ENCODE measurements around the gene RARA. TPM values are rescaled to one million over a fixed set of nuclear protein-coding genes. Genes with fewer than 3 reads are reported as not detected.

The RARA gene
- polyA plus RNA-seq, 3 donors, result 14.9 to 63.9 (median 29.4) TPM

- Mint-ChIP-seq H3K36me3 (peaks cover 3 to 6% of the 10 kb centered on the region in 2 donors), H3K9me3 (peaks cover 6 to 27% (median 18%) of the 10 kb centered on the region in 7 donors), H3K4me3 (no peak overlapping the region), H3K27ac (peak overlapping the region in 4 of 7 donors; percentile 65 to 78 (median 70)), H3K27me3 (ENCODE audit: low read depth in 3 of 3) (peaks cover 0 to 11% (median 9%) of the 10 kb centered on the region in 3 donors), H3K4me1 (peaks cover 31% of the 10 kb centered on the region)
- Histone ChIP-seq H3K9ac (ENCODE audit: insufficient read depth, low read length, poor library complexity, severe bottlenecking) (no peak overlapping the region), H3K9me3 (replicated peaks in 1 of 2; ENCODE audit: control insufficient read depth in 1 of 2, insufficient read depth in 1 of 2, low read length in 2 of 2) (peaks cover 0 to 12% of the 10 kb centered on the region in 2 donors), H4K20me1 (ENCODE audit: insufficient read depth, low read length) (no peaks in the 10 kb centered on the region), H3K36me3 (replicated peaks in 1 of 2; ENCODE audit: control insufficient read depth in 1 of 2, insufficient read depth in 2 of 2, low read length in 2 of 2) (no peaks in the 10 kb centered on the region), H3K79me2 (ENCODE audit: insufficient read depth, low read length) (no peaks in the 10 kb centered on the region), H3K4me2 (replicated peaks; ENCODE audit: extremely low read depth, low read length, poor library complexity, severe bottlenecking) (no peak overlapping the region), H3K27ac (ENCODE audit: low read depth in 1 of 2, low read length in 2 of 2) (no peak overlapping the region), H3K4me3 (replicated peaks in 1 of 3; ENCODE audit: low read depth in 2 of 3, low read length in 3 of 3) (no peak overlapping the region), H2AFZ (ENCODE audit: insufficient read depth, low read depth, low read length, poor library complexity, severe bottlenecking) (no peak overlapping the region), H3K4me1 (ENCODE audit: control insufficient read depth in 1 of 2, insufficient read depth in 2 of 2, low read length in 2 of 2) (peaks cover 0 to 13% of the 10 kb centered on the region in 2 donors), H3K27me3 (ENCODE audit: control insufficient read depth in 2 of 2, insufficient read depth in 2 of 2, low read length in 2 of 2) (no peaks in the 10 kb centered on the region)
- WGBS (ENCODE audit: insufficient coverage), result 0% methylated on average over 2 of the region's 4 CpGs
- intact Hi-C loops (cut with micrococcal nuclease), result no loop called here
- peak; percentile 46 to 82 (median 58) for DNase-seq
- TF ChIP-seq CTCF (IDR thresholded peaks at IDR 0.05), result no peak
Measured at GRCh38 chr17:40373324-40373723, 64.3 kb downstream of the RARA start.

GRCh38 chr17:40373999-40374398 lies 65.0 kb downstream of the RARA start:
- H3K4me3 ChIP-seq (replicated peaks in 1 of 3; ENCODE audit: low read depth in 2 of 3, low read length in 3 of 3), result no peak overlapping the region
- no peak overlapping the region for H3K4me3 Mint-ChIP-seq
- H4K20me1 ChIP-seq (ENCODE audit: insufficient read depth, low read length), result no peaks in the 10 kb centered on the region
- peaks cover 31% of the 10 kb centered on the region for H3K4me1 Mint-ChIP-seq
- DNase-seq, result no peak
- no peak overlapping the region for H3K9ac ChIP-seq (ENCODE audit: insufficient read depth, low read length, poor library complexity, severe bottlenecking)
- H3K36me3 ChIP-seq (replicated peaks in 1 of 2; ENCODE audit: control insufficient read depth in 1 of 2, insufficient read depth in 2 of 2, low read length in 2 of 2), result no peaks in the 10 kb centered on the region
- peaks cover 6 to 27% (median 18%) of the 10 kb centered on the region in 7 donors for H3K9me3 Mint-ChIP-seq
- H3K27me3 ChIP-seq (ENCODE audit: control insufficient read depth in 2 of 2, insufficient read depth in 2 of 2, low read length in 2 of 2), result no peaks in the 10 kb centered on the region
- WGBS (ENCODE audit: insufficient coverage), result 71% methylated on average over 4 of the region's 8 CpGs
- no peak overlapping the region for H3K27ac ChIP-seq (ENCODE audit: low read depth in 1 of 2, low read length in 2 of 2)
- peaks cover 0 to 12% of the 10 kb centered on the region in 2 donors for H3K9me3 ChIP-seq (replicated peaks in 1 of 2; ENCODE audit: control insufficient read depth in 1 of 2, insufficient read depth in 1 of 2, low read length in 2 of 2)
- H3K4me2 ChIP-seq (replicated peaks; ENCODE audit: extremely low read depth, low read length, poor library complexity, severe bottlenecking), result no peak overlapping the region
- TF ChIP-seq CTCF (IDR thresholded peaks at IDR 0.05), result no peak
- H3K36me3 Mint-ChIP-seq, result peaks cover 3 to 6% of the 10 kb centered on the region in 2 donors
- intact Hi-C loops (cut with micrococcal nuclease), result no loop called here
- H3K27ac Mint-ChIP-seq, result peak overlapping the region in 3 of 7 donors; percentile 3 to 32 (median 5)
- H3K27me3 Mint-ChIP-seq (ENCODE audit: low read depth in 3 of 3), result peaks cover 0 to 11% (median 9%) of the 10 kb centered on the region in 3 donors
- no peaks in the 10 kb centered on the region for H3K79me2 ChIP-seq (ENCODE audit: insufficient read depth, low read length)
- H3K4me1 ChIP-seq (ENCODE audit: control insufficient read depth in 1 of 2, insufficient read depth in 2 of 2, low read length in 2 of 2), result peaks cover 0 to 13% of the 10 kb centered on the region in 2 donors
- H2AFZ ChIP-seq (ENCODE audit: insufficient read depth, low read depth, low read length, poor library complexity, severe bottlenecking), result no peak overlapping the region

Measured in CD14-positive monocyte (primary cell).